Stimulated activated CD4-positive, alpha-beta T cell treated with anti-CD3 and anti-CD28 coated beads, Interleukin-2, amount 100 ng/mL, for 4 hours (primary cell): ENCODE measurements around the gene EDARADD.
A peak's percentile ranks its signal among the peaks of the same experiment; 100 is the strongest.
"Not testable (repeated sequence)": the region's sequence is repeated elsewhere in the genome, so short reads cannot be mapped to it uniquely, and the experiment has no call there.

Experiments used
- DNase-seq: peaks from one replicate; pipeline ENCODE4 v3.0.0-alpha.2; 2020; ENCODE audit warnings: low read depth

The EDARADD gene

GRCh38 chr1:236438614-236439013 is 44.5 kb downstream of the EDARADD start:
- no peak for DNase-seq

- DNase-seq: no peak
Measured at GRCh38 chr1:236440373-236440772, 46.3 kb downstream of the EDARADD start.

GRCh38 chr1:236450779-236451178 is 56.7 kb downstream of the EDARADD start:
- no peak for DNase-seq

GRCh38 chr1:236451796-236452373 is 57.8 kb downstream of the EDARADD start:
- DNase-seq: peak; percentile 13

GRCh38 chr1:236455243-236455642 is 61.2 kb downstream of the EDARADD start:
- no peak for DNase-seq

- DNase-seq: no peak
Measured at GRCh38 chr1:236457775-236458174, 63.7 kb downstream of the EDARADD start.

- DNase-seq: no peak
Measured at GRCh38 chr1:236458996-236459395, 64.9 kb downstream of the EDARADD start.

GRCh38 chr1:236460103-236460502 is 66.0 kb downstream of the EDARADD start:
- DNase-seq: no peak

GRCh38 chr1:236464197-236464596 is 70.1 kb downstream of the EDARADD start:
- not testable (repeated sequence) for DNase-seq

GRCh38 chr1:236465231-236465958 is 71.3 kb downstream of the EDARADD start:
- DNase-seq: no peak

- no peak for DNase-seq
Measured at GRCh38 chr1:236465959-236466303, 71.8 kb downstream of the EDARADD start.

GRCh38 chr1:236467327-236467641 is 73.2 kb downstream of the EDARADD start:
- no peak for DNase-seq

- DNase-seq: no peak
Measured at GRCh38 chr1:236468625-236469024, 74.5 kb downstream of the EDARADD start.

GRCh38 chr1:236469466-236469865 is 75.4 kb downstream of the EDARADD start:
- DNase-seq: no peak

GRCh38 chr1:236471096-236471495 is 77.0 kb downstream of the EDARADD start:
- DNase-seq: no peak

GRCh38 chr1:236471653-236472052 is 77.6 kb downstream of the EDARADD start:
- no peak for DNase-seq

- DNase-seq: no peak
Measured at GRCh38 chr1:236472850-236473788, 79.0 kb downstream of the EDARADD start.

GRCh38 chr1:236476019-236476418 is 81.9 kb downstream of the EDARADD start:
- no peak for DNase-seq

GRCh38 chr1:236480758-236481436 is 86.8 kb downstream of the EDARADD start:
- no peak for DNase-seq

- DNase-seq: no peak
Measured at GRCh38 chr1:236484310-236484971, 90.4 kb downstream of the EDARADD start.

- DNase-seq: no peak
Measured at GRCh38 chr1:236486356-236487002, 92.4 kb downstream of the EDARADD start.
